Motor neuron (in vitro differentiated cells): Measurements from ENCODE around the gene FOXN4. TPM values are rescaled to one million over a fixed set of nuclear protein-coding genes. Genes with fewer than 3 reads are reported as not detected.
A peak's percentile ranks its signal among the peaks of the same experiment; 100 is the strongest.
"Not testable (repeated sequence)": the region's sequence is repeated elsewhere in the genome, so short reads cannot be mapped to it uniquely, and the experiment has no call there.

ENCODE experiments used
- ATAC-seq, 8 experiments: fragments of 200-7000 bp; cut with Tn5 transposase; replicated peaks in 6 of 8; 2 replicates each; pipeline ENCODE4 v1.8.0; 2021; ENCODE audit warnings: mild to moderate bottlenecking in 8 of 8, moderate library complexity in 8 of 8
- H3K27ac ChIP-seq, 2 donors: fragments of 250-450 bp; sonication (Bioruptor Pico); 2 replicates each; pipeline ENCODE4 v1.9.0; 2021; ENCODE audit warnings: antibody characterized with exemption in 2 of 2, mild to moderate bottlenecking in 2 of 2, moderate library complexity in 1 of 2
- H3K4me1 ChIP-seq, 2 donors: fragments of 250-450 bp; sonication (Bioruptor Pico); replicated peaks in 1 of 2; 2 replicates each; pipeline ENCODE4 v1.6.1; 2021; ENCODE audit warnings: antibody characterized with exemption in 2 of 2, mild to moderate bottlenecking in 2 of 2, moderate library complexity in 1 of 2
- H3K4me3 ChIP-seq, 5 donors: fragments of 250-450 bp; sonication (Bioruptor Pico); 2 replicates each; pipeline ENCODE4 v1.9.0; 2021; ENCODE audit warnings: antibody characterized with exemption in 5 of 5, mild to moderate bottlenecking in 5 of 5, moderate library complexity in 4 of 5
- WGBS, 10 experiments: fragments of 450-650 bp; shearing (Covaris generic); methylation state at CpG; one replicate each; pipeline ENCODE4 v1.0.0; 2022; 5-methylcytosine and 5-hydroxymethylcytosine counted together
- in situ Hi-C, 9 experiments: fragments of 400-800 bp; cut with MboI; loops; one replicate each; pipeline ENCODE4 v1.15.0; 2021; ENCODE audit warnings: low sequenced_read_pairs in 9 of 9, low pct_unique_long_range_greater_than_20kb in 2 of 9; ENCODE audit not compliant: unreplicated experiment in 9 of 9
- total RNA-seq, 8 experiments: library from RNA; unstranded; fragments of 300-600 nt; gene quantifications; 2 replicates each; pipeline versions ENCODE4 v1.2.3 to v1.2.4, GENCODE V29; 2022

FOXN4 gene
- total RNA-seq, 8 experiments from 2014 or later = 0.20 to 19.7 (median 0.48) TPM; not detected in 2

- peaks cover 33 to 36% of the 10 kb centered on the region in 2 donors for H3K4me1 ChIP-seq
- peak overlapping the region in 1 of 2 donors; percentile 61 for H3K27ac ChIP-seq
- ATAC-seq = peak in 5 of 8 experiments; percentile 66 to 85 (median 83)
- no peak overlapping the region for H3K4me3 ChIP-seq
- WGBS, 10 experiments = 0 to 46% (median 2%) methylated on average over 1 to 5 of the region's 7 CpGs; no CpG with 5 or more reads in 4 of the 10 experiments
- in situ Hi-C loops = no loop called here
These were observed 22.3 kb upstream of the FOXN4 start for GRCh38 chr12:109331301-109331952.

DNA sequence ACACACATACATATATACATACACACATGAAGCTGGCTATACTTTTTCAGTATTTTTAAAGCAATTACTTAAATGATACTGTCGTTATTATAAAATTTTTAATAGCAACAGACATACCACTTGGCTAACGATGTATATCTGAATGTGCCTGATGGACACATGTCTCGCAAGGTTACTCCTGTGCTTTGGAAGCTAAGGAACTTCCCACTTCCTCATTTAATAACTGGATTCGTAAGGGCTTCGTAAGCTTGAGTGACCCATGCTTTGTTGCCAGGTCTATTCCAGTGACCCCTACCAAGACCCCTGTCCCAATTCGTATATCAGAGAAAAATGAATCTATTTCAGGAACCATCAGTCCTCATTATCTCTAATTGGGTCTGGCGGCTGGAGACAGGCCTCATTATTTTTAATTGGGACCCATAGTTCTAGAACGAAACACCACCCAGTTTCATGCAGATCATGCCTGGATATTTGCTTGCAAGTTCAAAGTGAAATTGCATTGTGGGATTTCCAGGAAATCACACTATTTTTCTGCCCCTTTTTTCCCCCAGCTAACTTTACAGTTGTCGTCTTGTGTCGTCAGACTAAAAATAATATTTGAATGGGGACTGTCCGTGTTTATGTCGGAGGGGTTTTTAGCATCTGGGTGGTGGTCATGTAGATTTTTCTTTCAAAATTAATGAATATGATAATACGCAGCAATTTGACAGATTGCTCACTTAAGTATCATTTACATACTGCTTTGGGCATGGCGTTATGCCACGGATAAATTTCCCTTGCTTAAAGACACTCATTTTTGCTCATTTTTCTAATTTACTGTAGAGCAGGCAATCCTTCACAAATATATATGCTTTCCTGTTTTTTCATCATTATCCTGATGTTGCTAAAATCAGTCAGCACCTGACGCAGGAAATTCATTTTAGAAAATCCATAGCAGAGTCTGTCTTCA is 21.5 kb upstream of the FOXN4 start:
- WGBS, 10 experiments = 40 to 100% (median 67%) methylated on average over 1 to 16 of the region's 16 CpGs
- in situ Hi-C loops = no loop called here
- no peak overlapping the region for H3K4me3 ChIP-seq
- H3K4me1 ChIP-seq = peaks cover 33 to 36% of the 10 kb centered on the region in 2 donors
- ATAC-seq = peak in 1 of 8 experiments; percentile 27
- H3K27ac ChIP-seq = no peak overlapping the region

DNA sequence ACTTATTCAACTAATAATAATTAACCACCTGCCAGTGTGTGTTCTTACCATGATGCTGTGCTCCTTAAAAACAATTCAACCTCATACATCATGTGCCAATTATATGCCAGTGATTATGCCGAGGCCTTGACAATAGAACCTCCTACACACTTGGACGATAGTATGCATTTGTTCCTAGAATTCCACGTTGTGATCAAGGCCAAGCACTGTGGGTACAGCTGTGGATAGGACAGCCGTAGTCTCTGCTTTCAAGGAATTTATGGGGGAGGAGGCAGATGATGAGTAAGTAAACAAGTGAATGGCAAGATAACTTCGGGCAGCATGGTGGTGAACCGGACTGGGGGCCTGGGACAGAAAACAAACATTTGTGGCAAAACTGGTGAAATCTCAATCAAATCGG is 20.6 kb upstream of the FOXN4 start:
- WGBS, 10 experiments = 0 to 70% (median 43%) methylated on average over 1 to 7 of the region's 7 CpGs
- H3K4me3 ChIP-seq = no peak overlapping the region
- ATAC-seq = peak in 5 of 8 experiments; percentile 39 to 84 (median 70)
- peaks cover 33 to 36% of the 10 kb centered on the region in 2 donors for H3K4me1 ChIP-seq
- no peak overlapping the region for H3K27ac ChIP-seq
- in situ Hi-C loops = no loop called here

- 0 to 91% (median 70%) methylated on average over 2 to 3 of the region's 3 CpGs; no CpG with 5 or more reads in 2 of the 10 experiments for WGBS, 10 experiments
- in situ Hi-C loops = no loop called here
- peaks cover 33 to 36% of the 10 kb centered on the region in 2 donors for H3K4me1 ChIP-seq
These were observed 19.9 kb upstream of the FOXN4 start for GRCh38 chr12:109329003-109329402.

DNA sequence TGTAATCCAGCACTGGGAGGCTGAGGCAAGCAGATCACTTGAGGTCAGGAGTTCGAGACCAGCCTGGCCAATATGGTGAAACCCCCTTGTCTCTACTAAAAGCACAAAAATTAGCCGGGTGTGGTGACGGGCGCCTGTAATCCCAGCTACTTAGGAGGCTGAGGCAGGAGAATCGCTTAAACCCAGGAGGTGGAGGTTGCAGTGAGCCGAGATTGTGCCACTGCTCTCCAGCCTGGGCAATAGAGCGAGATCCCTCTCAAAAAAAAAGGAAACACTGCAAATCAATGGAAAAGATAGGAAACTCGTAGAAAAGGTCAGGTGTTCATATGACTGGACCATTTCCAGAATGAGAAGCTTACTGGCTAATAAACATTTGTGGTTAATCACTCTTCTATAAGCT is 12.2 kb upstream of the FOXN4 start:
- H3K27ac ChIP-seq, H3K4me3 ChIP-seq, ATAC-seq, in situ Hi-C loops: not testable (repeated sequence)
- WGBS, 10 experiments = 13 to 100% (median 90%) methylated on average over 1 to 7 of the region's 8 CpGs; no CpG with 5 or more reads in 1 of the 10 experiments
- H3K4me1 ChIP-seq = peaks cover 6 to 17% of the 10 kb centered on the region in 2 donors

More at GRCh38 chr12:109329003-109329402, 19.9 kb upstream of the FOXN4 start:
- H3K27ac ChIP-seq = peak overlapping the region in 1 of 2 donors; percentile 36
- H3K4me3 ChIP-seq = no peak overlapping the region
- ATAC-seq = no peak

GRCh38 chr12:109310247-109311125 is 1.4 kb upstream of the FOXN4 start:
- Histone ChIP-seq H3K4me1 (peaks cover 0 to 4% of the 10 kb centered on the region in 2 donors), H3K4me3 (peak overlapping the region; percentile 47 to 86 (median 56)), H3K27ac (no peak overlapping the region)
- in situ Hi-C loops = no loop called here
- ATAC-seq = peak in 7 of 8 experiments; percentile 23 to 46 (median 39)
- 8 to 100% (median 30%) methylated on average over 1 to 28 of the region's 33 CpGs for WGBS, 10 experiments

- in situ Hi-C loops = no loop called here
- WGBS, 10 experiments = 0% methylated on average over 1 to 2 of the region's 99 CpGs; no CpG with 5 or more reads in 7 of the 10 experiments
- H3K27ac ChIP-seq = no peak overlapping the region
- H3K4me1 ChIP-seq = peaks cover 3 to 7% of the 10 kb centered on the region in 2 donors
- peak overlapping the region; percentile 47 to 86 (median 56) for H3K4me3 ChIP-seq
- peak; percentile 40 to 96 (median 92) for ATAC-seq
These were observed 530 bp upstream of the FOXN4 start for GRCh38 chr12:109309381-109310246.

GRCh38 chr12:109307051-109307450 is 2.0 kb downstream of the FOXN4 start:
- Histone ChIP-seq H3K27ac (no peak overlapping the region), H3K4me3 (no peak overlapping the region), H3K4me1 (peaks cover 8 to 12% of the 10 kb centered on the region in 2 donors)
- ATAC-seq = no peak
- WGBS, 10 experiments = 0 to 69% (median 60%) methylated on average over 1 to 3 of the region's 9 CpGs; no CpG with 5 or more reads in 5 of the 10 experiments
- in situ Hi-C loops = no loop called here

DNA sequence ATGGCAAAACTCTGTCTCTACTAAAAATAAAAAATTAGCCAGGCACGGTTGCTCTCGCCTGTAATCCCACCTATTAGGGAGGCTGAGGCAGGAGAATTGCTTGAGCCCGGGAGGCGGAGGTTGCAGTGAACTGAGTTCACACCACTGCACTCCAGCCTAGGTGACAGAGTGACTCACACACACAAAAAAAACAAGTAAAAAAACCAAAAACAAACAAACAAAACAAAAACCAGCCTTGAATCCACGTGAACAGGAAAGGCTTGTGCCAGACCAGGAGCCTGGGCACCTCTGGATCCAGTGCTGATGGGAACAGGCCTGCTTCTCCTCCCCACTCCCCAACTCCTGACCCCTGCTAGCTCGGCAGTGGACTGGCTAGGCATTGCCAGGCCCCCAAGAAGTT is 3.5 kb downstream of the FOXN4 start:
- no peak overlapping the region for H3K27ac ChIP-seq
- 50 to 96% (median 89%) methylated on average over 2 to 6 of the region's 6 CpGs; no CpG with 5 or more reads in 1 of the 10 experiments for WGBS, 10 experiments
- H3K4me3 ChIP-seq = no peak overlapping the region
- in situ Hi-C loops = no loop called here
- H3K4me1 ChIP-seq = peaks cover 8 to 9% of the 10 kb centered on the region in 2 donors
- ATAC-seq = no peak

GRCh38 chr12:109304485-109304884 is 4.6 kb downstream of the FOXN4 start:
- peaks cover 8% of the 10 kb centered on the region in 2 donors for H3K4me1 ChIP-seq
- peak in 6 of 8 experiments; percentile 39 to 89 (median 81) for ATAC-seq
- WGBS, 10 experiments = 0 to 20% (median 0%) methylated on average over 1 to 4 of the region's 8 CpGs; no CpG with 5 or more reads in 4 of the 10 experiments
- no peak overlapping the region for H3K4me3 ChIP-seq
- in situ Hi-C loops = no loop called here
- peak overlapping the region in 1 of 2 donors; percentile 13 for H3K27ac ChIP-seq

GRCh38 chr12:109302770-109303169 is 6.3 kb downstream of the FOXN4 start:
- ATAC-seq = no peak
- H3K4me3 ChIP-seq = no peak overlapping the region
- in situ Hi-C loops = no loop called here
- no peak overlapping the region for H3K27ac ChIP-seq
- 50 to 100% (median 80%) methylated on average over 2 to 4 of the region's 5 CpGs; no CpG with 5 or more reads in 7 of the 10 experiments for WGBS, 10 experiments
- H3K4me1 ChIP-seq = peaks cover 8% of the 10 kb centered on the region in 2 donors
